Endothelial cell (in vitro differentiated cells): Measurements from ENCODE around the gene USP36. TPM values are rescaled to one million over a fixed set of nuclear protein-coding genes. Genes with fewer than 3 reads are reported as not detected.
"Not testable (repeated sequence)": the region's sequence is repeated elsewhere in the genome, so short reads cannot be mapped to it uniquely, and the experiment has no call there.

Source experiments
- DNase-seq: peaks from one replicate; pipeline ENCODE4 v3.0.0; 2021; ENCODE audit warnings: low spot score
- H3K27ac Mint-ChIP-seq: one replicate; pipeline ENCODE4 v1.8.0; 2021; ENCODE audit warnings: mixed read lengths, inconsistent platforms; ENCODE audit not compliant: unreplicated experiment
- H3K27me3 Mint-ChIP-seq: one replicate; pipeline ENCODE4 v1.8.0; 2021; ENCODE audit warnings: mild to moderate bottlenecking, moderate library complexity, mixed read lengths, inconsistent platforms; ENCODE audit not compliant: unreplicated experiment
- H3K36me3 Mint-ChIP-seq: one replicate; pipeline ENCODE4 v1.8.0; 2021; ENCODE audit warnings: mild to moderate bottlenecking, low read depth, mixed read lengths, inconsistent platforms; ENCODE audit not compliant: unreplicated experiment
- H3K4me1 Mint-ChIP-seq: one replicate; pipeline ENCODE4 v1.8.0; 2021; ENCODE audit warnings: mild to moderate bottlenecking, mixed read lengths, inconsistent platforms; ENCODE audit not compliant: unreplicated experiment
- H3K4me3 Mint-ChIP-seq: one replicate; pipeline ENCODE4 v1.8.0; 2021; ENCODE audit warnings: mild to moderate bottlenecking, mixed read lengths, inconsistent platforms; ENCODE audit not compliant: unreplicated experiment
- H3K9me3 Mint-ChIP-seq: one replicate; pipeline ENCODE4 v1.8.0; 2021; ENCODE audit warnings: mixed read lengths, inconsistent platforms; ENCODE audit not compliant: unreplicated experiment
- total RNA-seq: library from RNA; stranded (reverse); fragmentation: NEBNext Ultra II Directional; extraction: Animal tissue kit (Norgen Biotek cat#: 25700); gene quantifications from one replicate; pipeline ENCODE4 v1.2.1, GENCODE V29; 2021; ENCODE audit not compliant: unreplicated experiment
- TF ChIP-seq, protein P1 (sequence below): fragments of 200-600 bp; sonication (generic); IDR thresholded peaks from one replicate; pipeline ENCODE4 v1.5.0; 2021; ENCODE audit warnings: antibody characterized with exemption; ENCODE audit not compliant: unreplicated experiment

USP36 gene
- total RNA-seq, 1 donor from 2014 or later: 56.7 TPM

DNA sequence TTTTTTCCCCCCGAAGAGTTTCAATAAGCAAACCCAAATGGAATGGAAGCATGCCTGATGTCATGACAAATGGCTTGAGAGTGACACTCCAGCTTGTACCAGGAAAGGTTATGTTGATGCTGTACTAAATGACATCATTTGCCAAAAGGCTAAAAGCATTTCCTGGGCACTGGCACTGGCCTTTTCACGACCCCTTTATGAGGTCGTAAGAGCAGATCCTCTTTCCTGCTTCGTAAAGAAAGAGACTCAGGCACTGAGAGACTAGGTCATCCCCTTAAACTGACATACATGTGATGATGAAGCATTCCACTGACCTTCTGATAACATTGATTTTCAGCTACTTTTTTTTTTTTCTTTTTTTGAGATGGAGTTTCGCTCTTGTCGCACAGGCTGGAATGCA is 31.9 kb upstream of the USP36 start:
- no peak for DNase-seq
- H3K4me3 Mint-ChIP-seq: no peak overlapping the region
- peaks cover 9% of the 10 kb centered on the region for H3K27me3 Mint-ChIP-seq
- no peaks in the 10 kb centered on the region for H3K9me3 Mint-ChIP-seq
- TF ChIP-seq, protein P1, sequence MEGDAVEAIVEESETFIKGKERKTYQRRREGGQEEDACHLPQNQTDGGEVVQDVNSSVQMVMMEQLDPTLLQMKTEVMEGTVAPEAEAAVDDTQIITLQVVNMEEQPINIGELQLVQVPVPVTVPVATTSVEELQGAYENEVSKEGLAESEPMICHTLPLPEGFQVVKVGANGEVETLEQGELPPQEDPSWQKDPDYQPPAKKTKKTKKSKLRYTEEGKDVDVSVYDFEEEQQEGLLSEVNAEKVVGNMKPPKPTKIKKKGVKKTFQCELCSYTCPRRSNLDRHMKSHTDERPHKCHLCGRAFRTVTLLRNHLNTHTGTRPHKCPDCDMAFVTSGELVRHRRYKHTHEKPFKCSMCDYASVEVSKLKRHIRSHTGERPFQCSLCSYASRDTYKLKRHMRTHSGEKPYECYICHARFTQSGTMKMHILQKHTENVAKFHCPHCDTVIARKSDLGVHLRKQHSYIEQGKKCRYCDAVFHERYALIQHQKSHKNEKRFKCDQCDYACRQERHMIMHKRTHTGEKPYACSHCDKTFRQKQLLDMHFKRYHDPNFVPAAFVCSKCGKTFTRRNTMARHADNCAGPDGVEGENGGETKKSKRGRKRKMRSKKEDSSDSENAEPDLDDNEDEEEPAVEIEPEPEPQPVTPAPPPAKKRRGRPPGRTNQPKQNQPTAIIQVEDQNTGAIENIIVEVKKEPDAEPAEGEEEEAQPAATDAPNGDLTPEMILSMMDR: no peak
- H3K27ac Mint-ChIP-seq: no peak overlapping the region
- peaks cover 11% of the 10 kb centered on the region for H3K36me3 Mint-ChIP-seq
- peaks cover 15% of the 10 kb centered on the region for H3K4me1 Mint-ChIP-seq

DNA sequence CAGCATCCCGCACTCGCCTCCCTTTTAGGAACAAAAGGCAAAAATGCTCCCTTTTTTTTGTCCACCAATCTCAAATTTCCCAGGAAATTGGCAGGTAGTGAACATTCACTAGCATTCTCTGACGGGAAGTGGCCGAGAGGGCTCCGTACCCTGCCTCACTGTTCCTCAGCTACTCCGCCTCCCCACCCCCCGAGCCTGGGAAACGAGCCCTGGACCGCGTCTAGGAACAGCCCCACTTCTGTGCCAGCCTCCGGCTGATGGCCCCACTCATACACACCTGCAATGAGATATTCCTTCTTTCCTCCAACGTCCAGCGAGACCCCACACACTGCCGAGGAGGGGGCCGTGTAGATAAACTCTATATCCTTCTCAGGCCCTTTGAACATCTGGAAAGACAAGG is 30.0 kb upstream of the USP36 start:
- Mint-ChIP-seq H3K9me3 (no peaks in the 10 kb centered on the region), H3K27me3 (peaks cover 2% of the 10 kb centered on the region), H3K4me1 (peaks cover 5% of the 10 kb centered on the region), H3K36me3 (peaks cover 6% of the 10 kb centered on the region), H3K4me3 (no peak overlapping the region), H3K27ac (no peak overlapping the region)
- DNase-seq: no peak
- TF ChIP-seq, protein P1: no peak

DNA sequence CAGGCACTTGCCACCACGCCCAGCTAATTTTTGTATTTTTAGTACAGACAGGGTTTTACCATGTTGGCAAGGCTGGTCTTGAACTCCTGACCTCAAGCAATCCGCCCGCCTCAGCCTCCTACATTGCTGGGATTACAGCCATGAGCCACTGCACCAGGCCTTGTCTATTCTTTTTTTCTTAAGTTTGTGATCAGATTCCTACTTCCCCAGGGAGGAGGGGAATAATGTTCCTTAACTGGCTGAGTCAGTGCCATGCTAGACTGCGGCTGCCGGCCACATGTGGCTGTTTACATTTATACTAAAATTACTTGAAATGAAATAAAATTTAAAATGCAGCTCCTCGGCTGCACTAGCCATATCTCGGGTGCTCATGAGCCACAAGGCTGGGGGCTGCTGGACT is 27.8 kb upstream of the USP36 start:
- TF ChIP-seq, protein P1: no peak
- Mint-ChIP-seq H3K36me3 (peaks cover 6% of the 10 kb centered on the region), H3K9me3 (no peaks in the 10 kb centered on the region), H3K27ac (no peak overlapping the region), H3K27me3 (peaks cover 2% of the 10 kb centered on the region), H3K4me1 (peaks cover 4% of the 10 kb centered on the region), H3K4me3 (no peak overlapping the region)
- DNase-seq: no peak

DNA sequence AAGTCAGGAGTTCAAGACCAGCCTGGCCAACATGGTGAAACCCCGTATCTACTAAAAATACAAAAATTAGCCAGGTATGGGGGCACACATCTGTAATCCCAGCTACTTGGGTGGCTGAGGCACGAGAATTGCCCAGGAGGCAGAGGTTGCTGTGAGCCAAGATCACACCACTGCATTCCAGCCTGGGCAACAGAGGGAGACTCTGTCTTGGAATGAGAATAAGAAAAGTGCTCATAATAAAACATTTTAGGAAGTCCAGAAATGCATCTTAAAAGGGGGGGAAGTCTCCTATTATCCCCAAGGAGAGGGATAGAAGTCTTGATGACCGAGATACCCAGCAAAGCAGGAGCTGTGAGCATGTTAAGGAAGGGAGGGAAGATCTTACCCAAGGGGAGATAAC is 26.4 kb upstream of the USP36 start:
- H3K9me3 Mint-ChIP-seq, H3K27me3 Mint-ChIP-seq, H3K36me3 Mint-ChIP-seq, DNase-seq, H3K4me1 Mint-ChIP-seq, H3K27ac Mint-ChIP-seq, H3K4me3 Mint-ChIP-seq: not testable (repeated sequence)

DNA sequence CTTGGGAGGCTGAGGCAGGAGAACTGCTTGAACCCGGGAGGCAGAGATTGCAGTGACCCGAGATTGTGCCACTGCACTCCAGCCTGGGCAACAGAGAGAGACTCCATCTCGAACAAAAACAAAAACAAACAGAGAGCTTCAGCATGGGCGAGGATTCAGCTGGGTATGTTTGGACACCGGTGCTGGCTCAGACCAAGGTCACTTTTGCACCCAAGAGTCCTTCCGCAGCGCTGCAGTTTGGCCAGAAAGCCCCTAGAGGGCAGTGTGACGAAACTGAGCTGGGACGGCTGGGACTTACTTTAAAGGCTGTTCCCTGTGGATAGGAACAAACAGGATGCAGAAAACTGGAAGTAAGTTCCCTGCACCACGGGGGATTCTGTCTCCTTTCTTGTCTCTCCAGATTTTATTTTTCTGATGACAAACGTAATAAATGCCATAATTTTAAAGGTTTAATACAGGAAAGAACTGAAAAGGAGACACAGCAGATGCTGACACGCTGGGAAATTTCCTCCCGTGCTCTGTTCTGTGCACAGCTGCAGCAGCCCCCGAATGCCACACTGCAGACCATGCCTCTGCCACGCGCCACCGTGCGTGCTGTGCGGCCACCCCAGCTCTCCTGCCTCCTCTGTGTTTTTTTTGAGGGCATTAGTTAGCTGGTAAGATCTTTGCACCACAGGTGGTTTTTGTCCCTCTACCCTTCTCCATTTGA is 25.2 kb upstream of the USP36 start:
- peaks cover 2% of the 10 kb centered on the region for H3K27me3 Mint-ChIP-seq
- H3K4me3 Mint-ChIP-seq: no peak overlapping the region
- peak; percentile 87 for DNase-seq
- H3K4me1 Mint-ChIP-seq: peaks cover 4% of the 10 kb centered on the region
- H3K36me3 Mint-ChIP-seq: peaks cover 6% of the 10 kb centered on the region
- TF ChIP-seq, protein P1: peak; percentile 76
- H3K27ac Mint-ChIP-seq: no peak overlapping the region
- no peaks in the 10 kb centered on the region for H3K9me3 Mint-ChIP-seq
